WTC11 (cell line): Measurements from ENCODE around the gene MEGF11. TPM values are rescaled to one million over a fixed set of nuclear protein-coding genes. Genes with fewer than 3 reads are reported as not detected.
A peak's percentile ranks its signal among the peaks of the same experiment; 100 is the strongest.

ENCODE experiments used
- ATAC-seq: fragments of 200-7000 bp; cut with Tn5 transposase; 2 replicates; pipeline ENCODE4 v1.10.0; 2021; ENCODE audit warnings: mild to moderate bottlenecking, moderate library complexity
- CTCF ChIA-PET: fragments of 300-600 bp; sonication (Branson Sonifier 250); formaldehyde crosslinking; loops from one replicate; lab custom pipeline; 2021; ENCODE audit warnings: antibody characterized with exemption; lab: Charles Lee
- POLR2A ChIA-PET: fragments of 350-600 bp; sonication (Branson Sonifier 250); formaldehyde crosslinking; loops from one replicate; lab custom pipeline; 2021; ENCODE audit warnings: antibody characterized with exemption; lab: Charles Lee
- DNase-seq: peaks from one replicate; pipeline ENCODE4 v3.0.0; 2021; ENCODE audit warnings: low spot score
- H3K27ac Mint-ChIP-seq: 2 replicates; pipeline ENCODE4 v1.8.0; 2021; ENCODE audit warnings: mixed read lengths
- H3K27me3 Mint-ChIP-seq: 2 replicates; pipeline ENCODE4 v1.8.0; 2021; ENCODE audit warnings: low read depth, mild to moderate bottlenecking, moderate library complexity, mixed read lengths
- H3K36me3 Mint-ChIP-seq: 2 replicates; pipeline ENCODE4 v1.8.0; 2021; ENCODE audit warnings: mixed read lengths
- H3K4me1 Mint-ChIP-seq: 2 replicates; pipeline ENCODE4 v1.8.0; 2022; ENCODE audit warnings: mixed read lengths
- H3K4me3 Mint-ChIP-seq: 2 replicates; pipeline ENCODE4 v1.8.0; 2021; ENCODE audit warnings: mild to moderate bottlenecking, moderate library complexity, mixed read lengths
- H3K9me3 Mint-ChIP-seq: 2 replicates; pipeline ENCODE4 v1.8.0; 2021; ENCODE audit warnings: mixed read lengths
- GRHL2 ChIP-seq: fragments of 250-450 bp; sonication (Bioruptor Pico); IDR thresholded peaks from 2 replicates; pipeline ENCODE4 v1.8.0; 2022; ENCODE audit warnings: mild to moderate bottlenecking, moderate library complexity; ENCODE audit not compliant: insufficient replicate concordance, severe bottlenecking
- IRF2 ChIP-seq: sonication (generic); formaldehyde crosslinking; IDR thresholded peaks from 2 replicates; pipeline ENCODE4 v1.8.0; 2022; ENCODE audit warnings: low read depth, missing genetic modification reagents, borderline replicate concordance
- MYBL2 ChIP-seq: sonication (generic); formaldehyde crosslinking; IDR thresholded peaks from 2 replicates; pipeline ENCODE4 v1.8.1; 2023; ENCODE audit warnings: mild to moderate bottlenecking, moderate library complexity, missing genetic modification reagents
- NFATC4 ChIP-seq: fragments of 250-450 bp; sonication (Bioruptor Pico); IDR thresholded peaks from 2 replicates; pipeline ENCODE4 v1.9.0; 2021; ENCODE audit warnings: mild to moderate bottlenecking
- TCF7 ChIP-seq: sonication (generic); formaldehyde crosslinking; IDR thresholded peaks from 2 replicates; pipeline ENCODE4 v1.8.0; 2022; ENCODE audit warnings: mild to moderate bottlenecking, low read depth, missing genetic modification reagents, moderate library complexity
- ZBTB21 ChIP-seq: sonication (generic); formaldehyde crosslinking; IDR thresholded peaks from 2 replicates; pipeline ENCODE4 v1.8.1; 2023; ENCODE audit warnings: mild to moderate bottlenecking, missing genetic modification reagents, borderline replicate concordance
- ZNF396 ChIP-seq: fragments of 250-450 bp; sonication (Bioruptor Pico); IDR thresholded peaks from 2 replicates; pipeline ENCODE4 v1.8.0; 2021; ENCODE audit warnings: mild to moderate bottlenecking, moderate library complexity, borderline replicate concordance
- ZNF416 ChIP-seq: fragments of 250-450 bp; sonication (Bioruptor Pico); IDR thresholded peaks from 2 replicates; pipeline ENCODE4 v1.9.0; 2021; ENCODE audit warnings: mild to moderate bottlenecking, inconsistent platforms
- ZNF423 ChIP-seq: fragments of 250-450 bp; sonication (Bioruptor Pico); IDR thresholded peaks from 2 replicates; pipeline ENCODE4 v2.1.2; 2022; ENCODE audit warnings: mild to moderate bottlenecking, moderate library complexity
- total RNA-seq: library from RNA; stranded (reverse); gene quantifications from 3 replicates; pipeline ENCODE4 v1.2.3, GENCODE V29; 2021
- TF ChIP-seq, protein P1 (sequence below): fragments of 250-450 bp; sonication (Bioruptor Pico); IDR thresholded peaks from 2 replicates; pipeline ENCODE4 v1.8.0; 2021; ENCODE audit warnings: mild to moderate bottlenecking
- TF ChIP-seq, protein P2 (sequence below): sonication (generic); formaldehyde crosslinking; IDR thresholded peaks from 2 replicates; pipeline ENCODE4 v1.8.1; 2022; ENCODE audit warnings: low read depth, missing genetic modification reagents, borderline replicate concordance
- TF ChIP-seq, protein P3 (sequence below): fragments of 250-450 bp; sonication (Bioruptor Pico); IDR thresholded peaks from 2 replicates; pipeline ENCODE4 v1.9.0; 2021; ENCODE audit warnings: mild to moderate bottlenecking
- TF ChIP-seq, protein P4 (sequence below): sonication (generic); formaldehyde crosslinking; IDR thresholded peaks from 2 replicates; pipeline ENCODE4 v1.8.1; 2022; ENCODE audit warnings: mild to moderate bottlenecking, missing genetic modification reagents, moderate library complexity, borderline replicate concordance
- TF ChIP-seq, protein P5 (sequence below): sonication (generic); formaldehyde crosslinking; IDR thresholded peaks from 2 replicates; pipeline ENCODE4 v1.8.1; 2023; ENCODE audit warnings: mild to moderate bottlenecking, missing genetic modification reagents, borderline replicate concordance
- TF ChIP-seq, protein P6 (sequence below): sonication (generic); formaldehyde crosslinking; conservative IDR thresholded peaks from 2 replicates; pipeline ENCODE4 v1.8.1; 2022; ENCODE audit warnings: mild to moderate bottlenecking, missing genetic modification reagents

MEGF11 gene
- total RNA-seq, 1 experiment from 2014 or later: 3.3 TPM

DNA sequence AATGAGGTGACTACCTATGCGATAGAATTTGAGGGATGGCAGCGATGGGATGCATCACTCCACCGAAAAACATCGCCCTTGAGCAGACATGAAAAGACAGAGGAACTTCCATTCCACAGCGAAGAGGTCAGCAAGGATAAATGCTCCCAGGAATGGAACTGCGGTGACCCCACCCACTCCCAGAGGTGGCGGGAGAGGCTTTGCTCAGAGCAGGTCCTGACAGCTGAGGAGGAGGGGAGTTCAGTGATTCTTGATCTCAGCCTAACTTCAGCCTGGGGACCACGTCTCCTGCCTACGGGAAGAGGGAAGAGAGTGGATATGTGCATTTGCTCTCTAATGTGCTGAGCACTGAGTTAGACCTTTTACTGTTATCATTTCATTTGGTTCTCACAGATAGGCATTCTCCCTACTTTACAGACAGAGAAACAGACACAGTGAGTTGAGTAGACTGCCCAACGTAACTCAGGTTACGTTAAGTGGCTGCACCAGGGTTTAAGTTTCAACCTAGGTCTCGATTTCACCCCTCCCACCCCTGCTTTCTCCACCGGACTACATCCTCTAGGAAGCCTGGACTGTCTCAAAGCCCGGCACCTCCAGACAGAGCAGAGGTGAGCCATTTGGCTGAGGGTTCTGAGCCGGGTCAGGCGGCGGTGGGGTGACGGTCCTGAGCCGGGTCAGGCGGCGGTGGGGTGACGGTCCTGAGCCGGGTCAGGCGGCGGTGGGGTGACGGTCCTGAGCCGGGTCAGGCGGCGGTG lies 214.3 kb downstream of the MEGF11 start (continued):
- no peak for TF ChIP-seq ZNF416 (CRISPR knock-in tag)

DNA sequence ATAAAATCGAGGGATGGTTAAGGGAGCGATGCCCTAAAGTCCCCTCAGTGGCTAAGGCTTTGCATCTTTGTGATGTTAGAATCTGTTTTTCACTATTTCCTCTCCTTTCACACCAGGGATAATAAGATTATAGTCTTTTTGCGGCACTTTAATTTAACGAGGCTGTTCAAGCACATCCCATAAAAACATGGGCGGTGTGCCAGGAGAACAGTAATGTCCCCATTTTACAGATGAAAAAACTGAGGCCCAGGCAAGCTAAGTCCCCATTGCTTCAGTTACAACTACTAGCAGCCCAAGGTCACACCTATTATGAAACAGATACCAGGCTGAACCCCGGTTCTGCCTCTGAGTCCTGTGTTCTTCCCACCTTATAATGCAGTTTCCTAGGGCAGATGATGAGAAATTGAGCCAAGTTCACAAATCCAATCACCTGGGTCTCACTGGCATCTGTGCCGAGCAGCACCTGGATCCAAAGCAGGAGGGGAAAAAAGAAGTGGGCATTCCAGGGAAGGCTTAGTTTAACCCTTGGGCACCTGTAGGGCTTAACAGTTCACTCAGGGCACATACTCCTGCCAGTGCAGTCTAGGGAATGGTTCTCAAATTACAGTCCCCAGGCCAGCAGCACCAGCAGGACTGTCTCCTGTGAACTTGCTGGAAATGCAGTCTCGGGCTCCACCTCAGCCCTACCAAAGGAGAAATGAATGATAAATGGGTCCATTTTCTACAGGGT lies 215.0 kb downstream of the MEGF11 start:
- peak overlapping the region; percentile 89 for H3K27ac Mint-ChIP-seq
- ATAC-seq: peak; percentile 44
- peaks cover 67% of the 10 kb centered on the region for H3K4me1 Mint-ChIP-seq

More for the DNA sequence above, 215.0 kb downstream of the MEGF11 start:
- no peaks in the 10 kb centered on the region; the same call in 1 of the 2 replicates for H3K27me3 Mint-ChIP-seq
- ChIA-PET CTCF (interaction anchor here (2.3 kb wide), 1 partner anchor 34 kb away, joined by 8 read pairs; no protein-coding TSS in a partner anchor), POLR2A (no interaction called here)
- no peak for DNase-seq
- H3K36me3 Mint-ChIP-seq: 0 out of 2 replicates have a peak, but pooled peaks cover 3% of the 10 kb centered on the region
- no peak for TF ChIP-seq ZBTB21 (CRISPR knock-in tag)
- no peak for TF ChIP-seq IRF2 (CRISPR knock-in tag)
- TF ChIP-seq, protein P1, sequence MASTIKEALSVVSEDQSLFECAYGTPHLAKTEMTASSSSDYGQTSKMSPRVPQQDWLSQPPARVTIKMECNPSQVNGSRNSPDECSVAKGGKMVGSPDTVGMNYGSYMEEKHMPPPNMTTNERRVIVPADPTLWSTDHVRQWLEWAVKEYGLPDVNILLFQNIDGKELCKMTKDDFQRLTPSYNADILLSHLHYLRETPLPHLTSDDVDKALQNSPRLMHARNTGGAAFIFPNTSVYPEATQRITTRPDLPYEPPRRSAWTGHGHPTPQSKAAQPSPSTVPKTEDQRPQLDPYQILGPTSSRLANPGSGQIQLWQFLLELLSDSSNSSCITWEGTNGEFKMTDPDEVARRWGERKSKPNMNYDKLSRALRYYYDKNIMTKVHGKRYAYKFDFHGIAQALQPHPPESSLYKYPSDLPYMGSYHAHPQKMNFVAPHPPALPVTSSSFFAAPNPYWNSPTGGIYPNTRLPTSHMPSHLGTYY (CRISPR knock-in tag): no peak
- TF ChIP-seq ZNF396: no peak
- TF ChIP-seq TCF7 (CRISPR knock-in tag): no peak
- TF ChIP-seq, protein P2, sequence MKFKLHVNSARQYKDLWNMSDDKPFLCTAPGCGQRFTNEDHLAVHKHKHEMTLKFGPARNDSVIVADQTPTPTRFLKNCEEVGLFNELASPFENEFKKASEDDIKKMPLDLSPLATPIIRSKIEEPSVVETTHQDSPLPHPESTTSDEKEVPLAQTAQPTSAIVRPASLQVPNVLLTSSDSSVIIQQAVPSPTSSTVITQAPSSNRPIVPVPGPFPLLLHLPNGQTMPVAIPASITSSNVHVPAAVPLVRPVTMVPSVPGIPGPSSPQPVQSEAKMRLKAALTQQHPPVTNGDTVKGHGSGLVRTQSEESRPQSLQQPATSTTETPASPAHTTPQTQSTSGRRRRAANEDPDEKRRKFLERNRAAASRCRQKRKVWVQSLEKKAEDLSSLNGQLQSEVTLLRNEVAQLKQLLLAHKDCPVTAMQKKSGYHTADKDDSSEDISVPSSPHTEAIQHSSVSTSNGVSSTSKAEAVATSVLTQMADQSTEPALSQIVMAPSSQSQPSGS (CRISPR knock-in tag): no peak
- TF ChIP-seq, protein P3, sequence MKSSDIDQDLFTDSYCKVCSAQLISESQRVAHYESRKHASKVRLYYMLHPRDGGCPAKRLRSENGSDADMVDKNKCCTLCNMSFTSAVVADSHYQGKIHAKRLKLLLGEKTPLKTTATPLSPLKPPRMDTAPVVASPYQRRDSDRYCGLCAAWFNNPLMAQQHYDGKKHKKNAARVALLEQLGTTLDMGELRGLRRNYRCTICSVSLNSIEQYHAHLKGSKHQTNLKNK: no peak
- TF ChIP-seq, protein P4, sequence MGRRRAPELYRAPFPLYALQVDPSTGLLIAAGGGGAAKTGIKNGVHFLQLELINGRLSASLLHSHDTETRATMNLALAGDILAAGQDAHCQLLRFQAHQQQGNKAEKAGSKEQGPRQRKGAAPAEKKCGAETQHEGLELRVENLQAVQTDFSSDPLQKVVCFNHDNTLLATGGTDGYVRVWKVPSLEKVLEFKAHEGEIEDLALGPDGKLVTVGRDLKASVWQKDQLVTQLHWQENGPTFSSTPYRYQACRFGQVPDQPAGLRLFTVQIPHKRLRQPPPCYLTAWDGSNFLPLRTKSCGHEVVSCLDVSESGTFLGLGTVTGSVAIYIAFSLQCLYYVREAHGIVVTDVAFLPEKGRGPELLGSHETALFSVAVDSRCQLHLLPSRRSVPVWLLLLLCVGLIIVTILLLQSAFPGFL (CRISPR knock-in tag): no peak
- TF ChIP-seq GRHL2: no peak
- TF ChIP-seq, protein P5, sequence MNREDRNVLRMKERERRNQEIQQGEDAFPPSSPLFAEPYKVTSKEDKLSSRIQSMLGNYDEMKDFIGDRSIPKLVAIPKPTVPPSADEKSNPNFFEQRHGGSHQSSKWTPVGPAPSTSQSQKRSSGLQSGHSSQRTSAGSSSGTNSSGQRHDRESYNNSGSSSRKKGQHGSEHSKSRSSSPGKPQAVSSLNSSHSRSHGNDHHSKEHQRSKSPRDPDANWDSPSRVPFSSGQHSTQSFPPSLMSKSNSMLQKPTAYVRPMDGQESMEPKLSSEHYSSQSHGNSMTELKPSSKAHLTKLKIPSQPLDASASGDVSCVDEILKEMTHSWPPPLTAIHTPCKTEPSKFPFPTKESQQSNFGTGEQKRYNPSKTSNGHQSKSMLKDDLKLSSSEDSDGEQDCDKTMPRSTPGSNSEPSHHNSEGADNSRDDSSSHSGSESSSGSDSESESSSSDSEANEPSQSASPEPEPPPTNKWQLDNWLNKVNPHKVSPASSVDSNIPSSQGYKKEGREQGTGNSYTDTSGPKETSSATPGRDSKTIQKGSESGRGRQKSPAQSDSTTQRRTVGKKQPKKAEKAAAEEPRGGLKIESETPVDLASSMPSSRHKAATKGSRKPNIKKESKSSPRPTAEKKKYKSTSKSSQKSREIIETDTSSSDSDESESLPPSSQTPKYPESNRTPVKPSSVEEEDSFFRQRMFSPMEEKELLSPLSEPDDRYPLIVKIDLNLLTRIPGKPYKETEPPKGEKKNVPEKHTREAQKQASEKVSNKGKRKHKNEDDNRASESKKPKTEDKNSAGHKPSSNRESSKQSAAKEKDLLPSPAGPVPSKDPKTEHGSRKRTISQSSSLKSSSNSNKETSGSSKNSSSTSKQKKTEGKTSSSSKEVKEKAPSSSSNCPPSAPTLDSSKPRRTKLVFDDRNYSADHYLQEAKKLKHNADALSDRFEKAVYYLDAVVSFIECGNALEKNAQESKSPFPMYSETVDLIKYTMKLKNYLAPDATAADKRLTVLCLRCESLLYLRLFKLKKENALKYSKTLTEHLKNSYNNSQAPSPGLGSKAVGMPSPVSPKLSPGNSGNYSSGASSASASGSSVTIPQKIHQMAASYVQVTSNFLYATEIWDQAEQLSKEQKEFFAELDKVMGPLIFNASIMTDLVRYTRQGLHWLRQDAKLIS: no peak
- TF ChIP-seq NFATC4 (CRISPR knock-in tag): no peak
- TF ChIP-seq ZNF423 (CRISPR knock-in tag): no peak
- TF ChIP-seq, protein P6, sequence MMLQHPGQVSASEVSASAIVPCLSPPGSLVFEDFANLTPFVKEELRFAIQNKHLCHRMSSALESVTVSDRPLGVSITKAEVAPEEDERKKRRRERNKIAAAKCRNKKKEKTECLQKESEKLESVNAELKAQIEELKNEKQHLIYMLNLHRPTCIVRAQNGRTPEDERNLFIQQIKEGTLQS (CRISPR knock-in tag): no peak
- TF ChIP-seq MYBL2 (CRISPR knock-in tag): no peak
- peaks cover 7% of the 10 kb centered on the region for H3K9me3 Mint-ChIP-seq
- peak overlapping the region; percentile 42 for H3K4me3 Mint-ChIP-seq
